ENCODE data around the gene GIGYF2.
"Not testable (repeated sequence)": the region's sequence is repeated elsewhere in the genome, so short reads cannot be mapped to it uniquely, and the experiment has no call there.

The GIGYF2 gene

DNA sequence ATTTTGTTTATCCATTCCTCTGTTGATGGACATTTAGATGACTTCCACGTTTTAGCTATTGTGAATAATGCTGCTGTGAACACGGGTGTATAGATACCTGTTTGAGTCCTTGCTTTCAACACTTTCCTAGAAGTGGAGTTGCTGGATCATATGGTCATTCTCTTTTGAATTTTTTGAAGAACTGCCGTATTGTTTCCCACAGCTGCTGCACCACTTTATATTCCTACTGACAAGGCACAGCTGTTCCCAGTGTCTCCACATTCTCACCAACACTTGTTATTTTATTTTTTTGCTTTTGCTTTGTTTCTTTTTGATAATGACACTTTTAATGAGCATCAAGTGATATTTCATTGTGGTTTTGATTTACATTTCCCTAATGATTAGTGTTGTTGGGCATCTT, 120.6 kb downstream of the GIGYF2 start:
- no peak for DNase-seq

DNA sequence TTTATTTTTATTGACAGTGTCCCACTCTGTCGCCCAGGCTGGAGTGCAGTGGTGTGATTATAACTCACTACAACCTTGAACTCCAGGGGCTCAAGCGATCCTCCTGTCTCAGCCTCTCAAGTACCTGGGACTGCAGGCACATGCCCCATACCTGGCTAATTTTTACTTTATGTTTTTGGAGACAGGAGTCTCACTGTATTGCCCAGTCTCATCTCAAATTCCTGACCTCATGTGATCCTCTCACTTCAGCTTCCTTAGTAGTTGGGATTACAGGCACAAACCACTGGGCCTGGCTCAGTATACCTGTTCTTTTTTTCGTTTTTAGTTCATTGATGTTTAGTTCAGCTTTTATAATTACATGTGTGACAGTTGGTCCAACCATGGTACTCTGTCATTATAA, 132.9 kb downstream of the GIGYF2 start:
- no peak for DNase-seq

DNA sequence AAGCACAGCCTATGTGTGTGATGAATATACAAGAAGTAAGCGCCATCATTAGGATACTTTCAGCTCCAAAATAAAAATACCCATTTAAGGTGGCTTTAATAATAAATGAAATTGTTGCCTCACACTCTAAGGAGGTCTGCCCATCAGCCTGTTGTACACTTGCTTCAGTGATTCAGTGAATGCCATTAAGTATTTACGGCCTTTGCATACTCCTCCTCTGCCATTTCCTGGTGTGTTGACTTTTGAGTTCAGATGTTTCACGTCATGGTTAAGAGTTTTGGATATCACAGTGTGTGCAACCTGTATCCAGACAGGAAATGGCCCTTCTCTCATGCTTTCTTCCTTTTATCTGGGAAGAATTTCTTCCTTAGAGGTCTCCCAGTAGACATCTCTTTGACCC, 134.4 kb downstream of the GIGYF2 start:
- no peak for DNase-seq

DNA sequence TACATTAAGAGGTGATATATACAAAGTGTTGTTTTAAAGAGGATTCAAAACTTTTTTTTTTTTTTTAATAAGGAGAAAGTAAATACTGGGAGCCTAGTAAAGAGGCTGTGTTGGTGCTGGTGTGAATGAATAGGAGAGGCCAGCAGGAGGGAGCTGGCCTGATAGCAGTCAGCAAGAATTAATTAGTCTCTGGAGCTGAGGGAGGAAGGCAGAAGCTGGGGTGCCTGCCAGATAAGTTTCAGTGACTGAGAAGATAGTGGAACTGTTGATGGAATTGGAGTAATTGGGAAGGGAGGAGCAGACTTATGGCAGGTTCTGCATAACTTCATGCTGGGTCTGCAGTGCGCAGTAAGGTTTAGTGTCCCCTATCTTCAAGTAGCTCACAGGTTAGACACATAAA, 136.7 kb downstream of the GIGYF2 start:
- DNase-seq, result no peak

DNA sequence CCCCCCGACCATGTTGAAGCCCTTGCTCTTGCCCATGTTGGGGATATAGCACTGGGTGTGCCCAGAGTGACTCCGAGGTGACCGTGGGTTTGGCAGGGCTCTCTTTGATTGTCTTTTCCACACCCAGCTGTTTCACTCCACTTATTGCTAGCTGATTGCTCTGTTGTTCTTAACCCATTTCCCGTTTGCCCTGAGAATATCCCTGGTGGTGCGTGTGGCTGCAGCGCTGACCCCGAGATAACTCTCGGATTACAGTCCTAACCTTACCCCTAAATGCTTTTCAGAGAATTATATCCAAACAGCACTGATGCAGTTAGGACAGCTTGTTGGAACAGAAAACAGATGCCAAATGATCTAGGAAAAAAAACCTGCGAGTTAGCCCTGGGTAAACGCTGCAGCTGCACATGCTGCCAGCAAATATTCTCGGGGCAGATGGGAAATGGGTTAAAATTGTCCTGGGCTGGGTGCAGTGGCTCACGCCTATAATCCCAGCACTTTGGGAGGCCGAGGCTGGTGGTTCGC, 138.6 kb downstream of the GIGYF2 start:
- no peak for DNase-seq

DNA sequence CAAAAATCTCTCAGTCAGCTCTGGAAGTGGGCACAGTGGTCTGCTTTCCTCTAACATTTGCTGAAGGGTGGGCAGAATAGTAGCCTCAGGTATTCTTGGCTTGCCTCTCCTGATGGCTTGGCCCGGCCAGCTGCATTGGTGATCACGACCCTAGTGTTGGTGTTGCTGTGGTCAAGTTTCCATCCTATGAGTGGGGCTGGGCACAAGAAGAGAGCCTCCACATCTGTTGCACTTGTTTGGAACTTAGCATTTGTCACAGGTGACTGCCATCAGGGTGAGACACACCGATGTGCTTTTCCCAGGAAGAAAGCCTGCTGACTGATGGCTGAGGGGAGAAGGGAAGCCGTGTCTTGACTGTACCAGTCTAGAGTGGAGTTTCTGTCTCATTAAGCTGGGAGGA, 139.8 kb downstream of the GIGYF2 start:
- no peak for DNase-seq

DNA sequence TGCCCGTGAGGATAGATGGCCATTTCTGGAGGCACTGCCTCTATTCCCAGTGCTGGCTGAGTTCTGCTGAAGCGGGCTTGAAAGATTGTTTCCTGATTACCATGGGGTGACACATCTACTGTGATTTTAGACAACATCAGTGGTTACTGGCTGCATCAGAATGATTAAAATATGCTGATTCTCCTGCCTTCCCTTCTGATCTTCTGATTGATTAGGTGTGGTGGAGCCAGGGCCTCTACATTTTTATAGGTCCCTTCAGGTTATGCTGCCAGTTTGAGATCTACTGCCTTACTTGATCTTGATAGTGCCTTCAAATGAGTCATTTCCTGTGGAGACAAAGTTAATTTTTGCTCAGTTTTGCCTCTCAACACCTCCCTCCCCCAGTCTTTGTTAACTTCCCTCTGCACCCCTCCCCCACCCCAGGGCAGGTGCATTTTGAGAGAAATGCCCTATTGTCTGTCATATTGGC, 141.3 kb downstream of the GIGYF2 start:
- no peak for DNase-seq

DNA sequence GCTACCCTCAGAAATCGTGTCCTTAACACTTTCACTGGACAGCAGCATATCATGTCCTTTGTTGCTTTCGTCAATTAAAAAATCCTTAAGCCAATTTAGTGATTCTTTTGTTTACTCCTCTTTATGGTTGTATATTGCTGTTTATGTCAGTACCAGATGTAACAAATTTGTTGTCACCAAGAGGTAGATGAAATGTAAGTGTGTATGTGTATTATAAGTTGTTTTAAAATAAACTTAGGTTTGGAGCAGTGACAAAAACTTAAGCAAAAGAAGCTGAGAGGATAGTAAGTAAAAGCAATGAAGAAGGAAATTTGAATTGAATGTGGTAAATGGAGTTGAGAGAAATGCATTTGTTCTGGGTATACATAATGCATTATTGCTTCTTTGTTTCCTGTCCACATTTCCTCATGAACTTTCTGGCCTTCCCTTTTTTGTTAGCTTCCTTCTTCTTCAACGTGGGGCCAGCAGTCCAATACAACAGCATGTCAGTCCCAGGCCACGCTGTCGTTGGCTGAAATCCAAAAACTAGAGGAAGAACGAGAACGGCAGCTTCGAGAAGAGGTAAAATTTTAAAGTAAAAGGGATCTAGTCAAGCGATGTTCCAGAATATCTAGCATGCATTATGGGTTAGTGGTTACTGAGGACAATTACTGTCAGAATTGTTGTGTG, 142.4 kb downstream of the GIGYF2 start:
- no peak for DNase-seq

DNA sequence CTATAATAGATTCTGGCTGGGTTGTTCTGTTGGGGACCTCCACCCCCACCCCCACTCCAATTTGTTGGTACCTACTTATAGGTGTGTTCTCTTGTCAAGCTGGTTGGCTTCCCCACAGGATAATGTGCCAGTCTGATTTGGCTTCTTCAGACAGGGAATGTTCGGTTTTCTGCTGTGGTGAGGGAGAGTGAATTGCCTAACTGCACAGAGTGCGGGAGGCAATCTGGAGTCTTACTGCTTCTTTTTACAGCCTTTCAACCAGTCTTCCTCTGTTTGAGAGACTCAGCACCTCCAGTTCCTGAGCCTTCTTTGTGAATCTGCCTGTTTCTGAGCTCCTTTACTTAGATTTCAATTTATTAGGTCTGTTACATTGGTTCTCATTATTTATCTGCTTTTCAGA, 145.6 kb downstream of the GIGYF2 start:
- no peak for DNase-seq

DNA sequence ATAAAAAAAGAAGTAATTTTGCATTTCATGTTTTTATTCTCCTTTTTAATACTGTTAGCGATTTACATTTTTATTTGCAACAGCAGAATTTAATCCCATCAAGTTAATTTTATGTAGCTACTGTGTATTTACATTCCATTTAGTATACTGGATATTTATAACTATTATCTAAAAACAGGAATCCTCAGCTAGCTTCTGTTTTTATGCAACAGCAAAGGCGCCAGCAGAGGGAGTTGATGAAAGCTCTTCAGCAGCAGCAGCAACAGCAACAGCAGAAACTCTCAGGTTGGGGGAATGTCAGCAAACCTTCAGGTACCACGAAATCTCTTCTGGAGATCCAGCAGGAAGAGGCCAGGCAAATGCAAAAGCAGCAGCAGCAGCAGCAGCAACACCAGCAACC, 146.7 kb downstream of the GIGYF2 start:
- DNase-seq, result no peak

DNA sequence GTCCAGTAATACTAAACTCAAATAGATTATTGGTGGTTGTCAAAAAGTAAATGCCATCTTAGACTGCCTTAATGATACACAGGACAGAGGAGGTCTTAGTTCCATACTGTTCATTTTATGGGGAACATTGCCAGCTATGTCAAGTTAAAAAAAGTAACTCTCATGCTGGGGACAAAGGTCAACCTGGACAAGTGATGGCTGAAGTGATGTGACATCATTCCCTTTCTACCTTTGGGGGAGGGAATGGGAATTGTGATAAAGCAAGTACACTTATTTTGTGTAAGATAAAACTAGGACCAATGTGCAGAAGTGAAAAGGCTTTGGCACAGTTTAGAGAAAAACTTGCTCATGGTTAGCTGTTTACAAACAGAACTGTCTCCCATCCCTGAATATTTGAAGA, 148.9 kb downstream of the GIGYF2 start:
- no peak for DNase-seq

DNA sequence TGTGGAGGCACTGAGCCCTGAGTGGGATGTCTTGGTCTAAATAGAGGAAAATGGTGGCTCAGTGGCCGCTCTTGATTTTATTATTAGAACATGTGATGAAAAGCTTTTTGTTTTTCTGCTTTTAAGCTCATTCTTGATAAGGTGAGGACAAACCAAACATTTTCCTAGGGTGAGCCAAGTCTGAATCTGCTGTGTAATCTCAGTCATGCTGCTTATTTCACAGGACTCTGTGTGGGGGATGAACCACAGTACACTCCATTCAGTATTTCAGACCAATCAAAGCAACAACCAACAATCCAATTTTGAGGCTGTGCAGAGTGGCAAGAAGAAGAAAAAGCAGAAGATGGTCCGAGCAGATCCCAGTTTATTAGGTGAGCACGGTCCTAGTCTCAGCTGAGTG, 152.9 kb downstream of the GIGYF2 start:
- DNase-seq, result no peak

DNA sequence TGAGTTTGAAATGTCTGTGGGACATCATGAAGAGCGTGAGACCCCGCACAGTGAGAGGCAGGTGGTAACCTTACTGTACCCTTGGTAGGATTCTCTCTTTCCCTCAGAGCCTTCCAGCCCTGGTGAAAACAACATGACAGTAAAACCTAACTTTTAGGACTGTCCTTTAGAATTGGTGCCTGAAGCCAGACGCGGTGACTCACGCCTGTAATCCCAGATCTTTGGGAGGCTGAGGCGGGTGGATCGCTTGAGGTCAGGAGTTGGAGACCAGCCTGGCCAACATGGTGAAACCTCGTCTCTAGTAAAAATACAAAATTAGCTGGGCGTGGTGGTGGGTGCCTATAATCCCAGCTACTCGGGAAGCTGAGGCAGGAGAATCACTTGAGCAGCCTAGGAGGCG, 154.9 kb downstream of the GIGYF2 start:
- DNase-seq, result not testable (repeated sequence)

DNA sequence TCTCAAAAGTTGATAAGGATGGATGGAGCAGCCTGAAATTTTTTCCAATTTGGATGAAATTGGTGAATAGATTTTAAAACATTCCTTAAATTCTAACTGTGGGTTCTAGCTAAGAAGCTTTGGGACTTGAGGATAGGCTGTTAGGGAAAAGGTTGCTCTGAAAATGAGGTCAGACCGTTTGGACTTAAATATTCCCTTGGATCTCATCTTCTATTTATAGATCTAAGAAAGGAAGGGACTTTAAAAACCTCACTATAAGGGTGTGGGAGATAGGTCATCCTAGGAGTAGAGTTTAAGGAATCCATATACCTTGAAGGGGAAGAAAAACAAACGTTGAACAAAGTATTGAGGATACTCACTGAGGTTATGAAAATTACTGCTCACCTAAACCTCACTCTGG, 155.5 kb downstream of the GIGYF2 start:
- DNase-seq, result no peak

DNA sequence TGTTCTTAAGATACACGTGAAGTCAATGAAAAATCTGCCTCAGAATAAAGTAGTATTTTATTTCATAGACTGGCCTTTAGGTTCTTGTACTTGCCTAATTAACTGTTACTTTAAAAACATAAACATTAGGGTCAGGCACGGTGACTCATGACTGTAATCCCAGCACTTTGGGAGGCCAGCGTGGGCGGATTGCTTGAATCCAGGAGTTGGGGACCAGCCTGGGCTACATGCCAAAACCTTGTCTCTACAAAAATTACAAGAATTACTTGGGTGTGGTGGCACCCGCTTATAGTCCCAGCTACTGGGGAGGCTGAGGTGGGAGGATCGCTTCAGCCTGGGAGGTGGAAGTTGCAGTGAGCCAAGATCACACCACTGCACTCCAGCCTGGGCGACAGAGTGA, 157.0 kb downstream of the GIGYF2 start:
- DNase-seq, result no peak

DNA sequence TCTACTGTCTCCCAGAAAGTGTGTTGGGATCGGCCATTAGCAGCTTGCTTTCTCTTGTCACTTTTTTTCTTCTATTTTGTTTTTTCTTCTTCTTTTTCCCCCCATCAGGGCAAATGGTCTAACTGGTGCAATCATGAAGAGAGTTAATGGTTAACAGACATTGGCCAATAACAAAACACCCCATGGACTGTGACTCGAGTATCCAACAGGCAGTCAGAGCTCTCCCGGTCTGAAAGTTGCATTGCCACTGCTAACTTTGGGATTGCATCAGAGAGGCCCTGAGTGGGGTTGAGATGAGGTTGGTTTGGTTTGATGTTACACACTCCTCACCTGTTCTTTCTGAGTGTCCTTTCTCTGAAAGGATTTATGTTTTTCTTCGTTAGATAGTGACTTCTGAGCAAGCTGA, 160.0 kb downstream of the GIGYF2 start:
- no peak for DNase-seq

DNA sequence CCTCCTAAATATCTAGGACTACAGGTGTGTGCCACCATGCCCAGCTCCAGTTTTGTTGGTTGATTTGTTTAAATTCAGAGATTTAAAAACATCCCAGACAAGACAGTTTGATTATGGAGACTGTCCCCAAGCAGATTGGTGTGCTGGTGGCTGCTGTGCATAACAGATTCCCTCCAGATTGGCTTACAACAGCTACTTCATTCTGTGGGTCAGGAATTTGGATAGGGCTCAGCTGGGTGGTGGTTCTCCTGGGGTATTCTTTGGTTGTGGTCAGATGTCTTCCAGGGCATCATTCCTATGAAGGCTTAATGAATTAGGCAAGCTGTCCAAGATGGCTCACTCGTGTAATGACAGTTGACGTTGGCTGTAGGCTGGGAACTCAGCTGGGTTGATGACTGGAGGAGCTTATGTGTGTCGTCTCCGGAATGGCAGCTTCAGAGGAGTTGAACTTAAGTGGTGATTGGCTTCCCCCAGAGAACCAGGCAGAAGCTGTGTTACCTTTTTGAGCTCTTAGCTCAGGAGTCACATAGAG, 162.3 kb downstream of the GIGYF2 start:
- DNase-seq, result no peak

DNA sequence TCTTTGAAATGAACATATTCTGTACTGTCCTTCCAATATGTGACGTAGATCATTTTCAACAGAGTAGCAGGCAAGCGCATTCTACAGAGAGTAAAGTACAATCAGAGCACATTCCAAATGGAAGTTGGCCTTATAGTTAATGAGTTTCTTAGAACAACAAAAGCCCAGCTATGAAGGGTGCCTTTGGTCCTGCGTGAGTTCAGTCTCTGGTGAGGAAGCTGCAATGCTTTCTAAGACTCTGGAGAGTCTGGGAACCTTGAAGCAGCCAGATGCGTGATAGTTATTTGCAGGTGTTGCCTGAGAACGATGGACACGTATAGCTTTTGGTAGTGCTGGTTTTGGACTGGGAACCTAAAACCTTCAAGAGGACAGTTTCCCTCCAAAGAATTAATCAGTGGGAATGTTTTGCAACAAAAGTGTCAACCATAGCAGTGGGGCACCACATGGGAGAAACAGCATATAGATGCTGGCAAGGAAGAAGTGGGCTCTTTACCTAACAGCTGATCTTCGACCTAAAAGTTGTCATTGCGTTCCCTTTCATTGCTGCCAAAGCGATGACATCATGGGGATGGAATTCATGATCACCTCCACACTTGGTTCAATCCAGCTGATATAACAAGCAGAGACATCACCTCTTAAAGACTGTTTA, 163.6 kb downstream of the GIGYF2 start:
- DNase-seq, result no peak

DNA sequence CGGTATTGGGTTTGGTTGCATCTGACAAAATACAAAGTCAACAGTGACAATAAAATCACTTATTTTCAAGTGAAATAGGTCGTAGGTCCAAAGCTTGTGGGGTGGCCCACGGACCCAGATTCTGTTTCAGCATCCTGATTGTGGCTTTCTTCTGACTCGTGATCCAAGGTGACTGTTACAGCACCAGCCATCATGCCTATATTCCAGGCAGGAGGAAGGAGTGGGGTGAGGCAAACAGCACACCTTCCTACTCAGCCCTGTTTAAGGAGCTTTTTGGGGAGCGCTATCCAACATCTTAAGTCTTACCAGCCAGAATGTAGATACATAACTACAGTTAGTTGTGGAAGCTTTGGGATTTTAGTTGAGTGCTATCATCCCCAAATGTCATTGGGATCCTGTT, 164.2 kb downstream of the GIGYF2 start:
- no peak for DNase-seq

DNA sequence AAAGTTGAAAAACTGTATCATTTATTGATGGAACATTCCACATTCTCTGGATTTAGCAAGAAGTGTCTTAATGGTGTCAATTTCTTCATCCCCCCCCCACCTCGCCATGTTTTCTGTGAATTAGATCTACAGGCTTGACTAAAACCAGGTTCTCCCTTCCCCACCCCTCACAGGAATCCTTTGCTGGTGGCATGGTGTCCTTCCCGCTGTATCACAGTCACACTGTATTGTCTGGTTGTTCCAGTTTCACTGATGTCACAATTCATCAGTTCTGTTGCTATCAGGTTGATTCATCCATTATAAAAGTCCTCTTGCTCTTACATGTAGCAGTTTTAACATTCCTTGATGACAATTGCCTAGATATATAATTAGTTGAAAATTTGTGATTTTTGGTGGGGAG, 166.9 kb downstream of the GIGYF2 start:
- no peak for DNase-seq

DNA sequence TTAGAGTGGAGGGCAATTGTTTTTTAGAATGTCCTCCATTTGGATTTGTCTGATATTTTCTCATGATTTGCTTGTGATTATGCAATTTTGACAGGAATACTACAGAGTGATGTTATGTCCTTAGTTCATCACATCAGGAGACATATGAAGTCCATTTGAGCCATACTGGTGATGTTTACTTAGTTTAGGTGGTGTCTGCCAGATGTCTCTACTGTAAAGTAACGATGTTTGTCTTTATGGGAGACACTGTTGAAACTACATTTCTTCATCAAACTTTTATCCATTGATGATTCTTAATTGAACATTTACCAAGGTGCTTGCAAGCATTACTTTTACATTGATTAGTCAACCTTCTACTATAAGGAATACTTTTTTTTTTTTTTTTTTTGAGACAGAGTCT, 168.0 kb downstream of the GIGYF2 start:
- DNase-seq, result no peak

DNA sequence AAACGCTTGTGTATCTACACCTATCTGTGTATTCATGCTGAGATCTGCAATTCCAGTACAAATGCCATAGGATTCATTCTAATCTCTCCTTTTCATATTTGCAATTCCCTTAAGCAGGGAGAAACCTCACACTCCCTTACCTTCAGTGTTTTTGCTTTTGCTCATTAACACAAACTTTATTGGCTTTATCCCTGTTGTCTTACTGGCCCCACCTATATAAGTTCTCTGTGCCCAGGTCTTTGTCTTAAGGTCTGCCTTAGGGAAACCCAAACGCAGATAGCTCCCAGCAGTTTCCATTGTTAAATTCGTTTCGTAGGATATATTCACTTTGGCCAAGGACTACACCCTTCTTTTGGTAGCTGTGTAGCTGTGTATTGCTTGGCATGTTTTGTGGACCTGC, 169.0 kb downstream of the GIGYF2 start:
- DNase-seq, result no peak

DNA sequence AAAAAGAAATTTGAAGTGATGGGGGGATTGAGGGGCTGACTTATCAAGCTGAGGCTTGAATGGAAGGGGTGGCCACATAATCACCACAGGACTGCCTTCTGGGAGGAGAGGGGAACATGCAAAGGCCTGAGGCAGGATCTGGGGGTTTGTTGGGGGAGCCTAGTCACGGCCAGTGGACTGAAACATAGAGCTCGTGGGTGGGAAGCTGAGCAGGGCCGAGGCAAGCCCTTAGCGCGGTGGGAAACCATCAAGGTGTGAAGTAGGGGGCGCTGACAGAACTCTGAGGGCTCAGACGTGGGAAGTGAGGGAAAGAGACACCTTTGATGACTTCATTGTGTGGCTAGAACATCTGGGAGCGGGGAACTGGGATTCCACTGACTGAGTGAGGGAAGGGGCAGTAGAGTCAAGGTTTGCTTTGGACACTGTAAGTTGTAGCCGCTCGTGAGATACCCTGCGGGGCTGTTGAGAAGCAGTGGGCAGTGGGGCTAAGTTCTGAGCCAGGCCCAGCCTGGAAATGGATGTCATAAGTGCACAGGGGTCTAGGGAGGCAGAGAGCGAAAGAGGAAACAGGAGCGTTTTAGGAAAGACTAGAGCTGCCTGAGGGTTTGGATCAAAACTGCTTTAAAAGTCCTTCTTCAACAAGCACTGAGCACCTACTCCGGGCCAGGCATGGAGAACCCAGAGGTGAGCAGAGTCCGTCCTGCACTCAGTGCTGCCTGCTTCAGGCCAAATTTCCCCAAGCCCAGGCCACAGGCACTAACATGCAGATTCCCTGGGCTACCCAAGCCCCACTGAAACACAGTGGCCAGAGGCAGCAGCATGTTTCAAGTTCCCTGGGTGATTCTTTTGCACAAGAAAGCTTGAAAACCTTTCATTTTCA, 172.2 kb downstream of the GIGYF2 start:
- no peak for DNase-seq
